LNCaP clone FGC (cell line): ENCODE measurements around the gene ULK2.

Experiments used
- DNase-seq: peaks from one replicate; pipeline ENCODE4 v3.0.0-alpha.2; 2011; ENCODE audit warnings: low read depth
- H3K4me3 ChIP-seq: 2 replicates; pipeline ENCODE4 v1.5.1; 2011; ENCODE audit warnings: mild to moderate bottlenecking, low read depth, low read length, control low read depth
- CTCF ChIP-seq: IDR thresholded peaks from 2 replicates; pipeline ENCODE4 v1.5.1; 2012; ENCODE audit warnings: mild to moderate bottlenecking; ENCODE audit not compliant: control insufficient read depth, insufficient read depth; ENCODE audit errors: extremely low read depth

Gene ULK2

GRCh38 chr17:19805006-19805405 lies 62.7 kb downstream of the ULK2 start:
- H3K4me3 ChIP-seq, result no peak overlapping the region
- no peak for TF ChIP-seq CTCF
- DNase-seq, result no peak

GRCh38 chr17:19800571-19800970 lies 67.2 kb downstream of the ULK2 start:
- no peak for DNase-seq
- TF ChIP-seq CTCF, result no peak
- H3K4me3 ChIP-seq, result no peak overlapping the region

- no peak overlapping the region for H3K4me3 ChIP-seq
- TF ChIP-seq CTCF, result no peak
- DNase-seq, result no peak
These were observed 67.9 kb downstream of the ULK2 start for GRCh38 chr17:19799796-19800195.

GRCh38 chr17:19796457-19796856 lies 71.3 kb downstream of the ULK2 start:
- TF ChIP-seq CTCF, result no peak
- DNase-seq, result no peak
- H3K4me3 ChIP-seq, result no peak overlapping the region

- DNase-seq, result no peak
- TF ChIP-seq CTCF, result no peak
- no peak overlapping the region for H3K4me3 ChIP-seq
These were observed 75.7 kb downstream of the ULK2 start for GRCh38 chr17:19791918-19792550.

- DNase-seq, result no peak
- no peak for TF ChIP-seq CTCF
- no peak overlapping the region for H3K4me3 ChIP-seq
These were observed 79.9 kb downstream of the ULK2 start for GRCh38 chr17:19787733-19788357.

GRCh38 chr17:19785854-19786253 lies 81.9 kb downstream of the ULK2 start:
- TF ChIP-seq CTCF, result peak; percentile 29
- no peak for DNase-seq
- no peak overlapping the region for H3K4me3 ChIP-seq
